GM21528 (cell line): ENCODE data around the gene MBNL2.

Experiments
- ATAC-seq: cut with Tn5 transposase; IDR thresholded peaks from one replicate; pipeline ENCODE4 v1.9.1; 2021; ENCODE audit warnings: mild to moderate bottlenecking, moderate library complexity; ENCODE audit not compliant: unreplicated experiment, low FRiP score

The MBNL2 gene

GRCh38 chr13:97221989-97222700 is at the start of gene MBNL2:
MBNL2 (plus strand) TSS chr13:97222333; CDS start chr13:97276236, 53,903 bp downstream.
- peak; percentile 97 for ATAC-seq

- no peak for ATAC-seq
Measured at GRCh38 chr13:97174638-97175037, 47.5 kb upstream of the MBNL2 start.

DNA sequence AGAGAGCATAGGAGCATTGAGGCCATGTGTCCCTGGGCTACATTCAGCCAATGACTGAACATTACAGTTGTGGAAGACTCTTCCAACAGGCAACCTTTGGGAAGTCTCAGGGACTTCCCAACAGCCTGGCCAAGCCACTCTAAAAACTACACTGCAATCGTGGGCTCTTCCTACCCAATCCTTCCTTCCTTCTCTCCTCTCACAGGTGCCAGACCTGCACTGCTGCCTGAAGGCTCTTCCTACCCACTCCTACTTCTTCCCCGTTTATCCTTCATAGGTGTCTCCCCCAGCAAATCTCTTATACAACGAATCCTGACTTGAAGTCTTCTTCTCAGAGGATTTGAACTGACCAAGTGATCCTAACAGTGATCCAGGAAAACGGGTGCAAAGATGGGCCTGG is 47.1 kb upstream of the MBNL2 start:
- no peak for ATAC-seq

DNA sequence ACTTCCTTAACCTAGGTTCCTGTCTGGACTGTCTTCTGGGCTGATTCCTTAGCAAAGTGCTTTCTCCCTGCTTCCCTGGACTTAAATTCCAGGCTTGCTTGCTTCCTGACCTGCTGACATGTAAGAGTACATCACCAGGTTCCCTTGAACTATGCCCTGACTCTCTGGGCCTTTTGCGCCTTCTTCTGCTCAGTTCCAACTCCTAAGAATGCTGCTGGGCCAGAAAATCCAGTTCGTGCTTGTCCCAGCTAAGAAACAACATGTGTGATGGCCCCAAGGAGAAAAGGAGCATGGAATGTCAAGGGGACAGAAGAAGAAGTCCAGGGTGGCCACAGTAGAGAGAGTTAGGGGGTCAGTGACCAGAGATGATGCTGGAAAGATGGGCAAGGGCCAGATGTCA is 42.6 kb upstream of the MBNL2 start:
- ATAC-seq = no peak

- ATAC-seq = no peak
Measured at GRCh38 chr13:97182111-97182890, 39.8 kb upstream of the MBNL2 start.

DNA sequence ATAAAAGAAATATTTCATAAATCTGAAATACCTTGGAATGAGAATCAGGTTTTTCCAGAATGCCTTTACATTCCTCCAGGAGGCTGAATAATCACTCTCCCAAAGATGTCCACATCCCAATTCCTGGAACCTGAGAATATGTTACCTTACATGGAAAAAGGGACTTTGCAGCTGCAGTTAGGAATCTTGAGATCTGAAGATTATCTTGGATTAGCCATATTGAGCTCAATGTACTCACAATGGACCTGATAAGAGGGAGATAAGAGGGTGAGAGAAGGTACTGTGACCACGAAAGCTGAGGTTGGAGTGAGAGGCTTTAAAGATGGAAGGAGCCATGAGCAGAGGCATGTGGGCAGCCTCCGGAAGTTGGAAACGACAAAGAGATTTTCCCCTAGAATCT is 36.8 kb upstream of the MBNL2 start:
- ATAC-seq = no peak

GRCh38 chr13:97185751-97186150 is 36.4 kb upstream of the MBNL2 start:
- ATAC-seq = no peak

GRCh38 chr13:97188207-97188606 is 33.9 kb upstream of the MBNL2 start:
- ATAC-seq = no peak

- no peak for ATAC-seq
Measured at GRCh38 chr13:97189928-97190327, 32.2 kb upstream of the MBNL2 start.

GRCh38 chr13:97191142-97191541 is 31.0 kb upstream of the MBNL2 start:
- no peak for ATAC-seq

DNA sequence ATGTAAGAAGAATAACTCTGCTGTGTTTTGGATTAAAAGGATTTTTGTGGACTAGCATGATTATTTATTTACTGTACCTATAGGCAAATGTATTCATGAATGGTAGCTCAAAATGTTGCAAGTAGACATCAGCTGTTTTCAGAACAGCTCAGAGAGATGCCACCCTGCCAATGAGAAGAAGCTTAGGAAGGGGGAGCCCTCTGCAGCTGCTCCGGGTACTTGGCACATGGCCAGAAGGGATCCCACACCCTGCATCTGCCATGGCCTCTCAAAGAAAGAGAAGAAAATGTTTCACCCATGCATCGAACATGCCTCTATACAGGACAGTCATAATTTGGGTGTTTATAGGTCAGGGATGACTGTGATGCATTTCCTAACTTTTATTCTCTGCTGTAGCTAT is 30.5 kb upstream of the MBNL2 start:
- no peak for ATAC-seq

- ATAC-seq = no peak
Measured at GRCh38 chr13:97192166-97192565, 30.0 kb upstream of the MBNL2 start.

DNA sequence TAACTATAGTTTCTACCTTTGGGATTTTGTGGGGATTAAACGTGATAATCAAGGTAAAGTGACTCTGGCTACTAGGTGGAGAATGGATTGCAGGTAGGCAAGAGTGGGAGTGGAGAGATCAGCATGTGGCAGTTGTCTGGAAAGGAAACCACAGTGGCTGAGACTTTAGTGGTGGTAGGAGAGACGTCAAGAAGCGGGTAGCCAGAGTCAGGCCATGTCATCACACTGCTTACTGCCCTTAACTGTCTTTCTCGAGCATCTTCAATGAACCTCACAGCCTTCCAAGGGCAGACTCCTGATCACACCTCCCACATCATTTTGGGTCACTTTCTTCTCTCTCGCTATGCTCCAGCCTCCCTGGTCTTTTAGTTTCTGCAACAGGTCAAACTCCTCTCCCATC is 28.6 kb upstream of the MBNL2 start:
- no peak for ATAC-seq

- no peak for ATAC-seq
Measured at GRCh38 chr13:97194479-97194878, 27.7 kb upstream of the MBNL2 start.

DNA sequence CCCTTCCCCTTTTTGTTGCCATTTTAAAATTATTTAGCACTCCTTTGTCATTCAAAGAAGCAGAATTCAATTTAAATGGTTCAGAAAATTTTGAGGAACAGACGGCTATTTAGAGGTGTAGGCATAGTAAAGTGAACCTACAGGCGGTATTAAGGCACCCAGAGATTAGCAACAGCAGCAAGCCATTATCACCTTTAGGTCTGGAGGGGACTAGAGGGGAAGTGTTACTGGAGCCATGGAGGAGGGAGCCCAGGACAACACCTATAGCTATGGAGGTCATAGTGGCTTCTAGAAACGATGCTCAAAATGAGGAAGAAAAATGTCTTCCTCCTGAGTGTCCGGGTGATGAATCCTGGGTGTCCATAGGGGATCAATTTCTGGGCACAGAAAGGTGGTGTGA is 25.8 kb upstream of the MBNL2 start:
- no peak for ATAC-seq

DNA sequence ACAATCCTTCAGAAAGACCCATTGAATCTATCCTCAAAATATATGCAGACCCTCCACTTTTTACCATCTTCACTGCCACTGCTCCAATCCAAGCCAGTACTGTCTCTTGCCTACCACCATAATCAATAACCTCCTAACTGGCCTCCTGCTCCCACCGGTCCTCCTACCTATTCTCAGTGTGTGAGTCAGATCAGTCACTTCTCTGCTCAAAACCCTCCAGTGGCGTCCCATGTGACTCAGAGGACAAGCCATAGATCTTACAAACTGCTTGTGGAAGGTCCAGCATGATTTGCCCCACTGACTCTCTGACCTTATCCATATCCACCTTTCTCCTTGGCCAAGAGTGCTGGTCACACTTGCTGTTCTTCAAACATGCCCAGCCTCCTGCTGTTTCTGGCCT is 23.4 kb upstream of the MBNL2 start:
- ATAC-seq = no peak

- ATAC-seq = no peak
Measured at GRCh38 chr13:97199451-97199850, 22.7 kb upstream of the MBNL2 start.

DNA sequence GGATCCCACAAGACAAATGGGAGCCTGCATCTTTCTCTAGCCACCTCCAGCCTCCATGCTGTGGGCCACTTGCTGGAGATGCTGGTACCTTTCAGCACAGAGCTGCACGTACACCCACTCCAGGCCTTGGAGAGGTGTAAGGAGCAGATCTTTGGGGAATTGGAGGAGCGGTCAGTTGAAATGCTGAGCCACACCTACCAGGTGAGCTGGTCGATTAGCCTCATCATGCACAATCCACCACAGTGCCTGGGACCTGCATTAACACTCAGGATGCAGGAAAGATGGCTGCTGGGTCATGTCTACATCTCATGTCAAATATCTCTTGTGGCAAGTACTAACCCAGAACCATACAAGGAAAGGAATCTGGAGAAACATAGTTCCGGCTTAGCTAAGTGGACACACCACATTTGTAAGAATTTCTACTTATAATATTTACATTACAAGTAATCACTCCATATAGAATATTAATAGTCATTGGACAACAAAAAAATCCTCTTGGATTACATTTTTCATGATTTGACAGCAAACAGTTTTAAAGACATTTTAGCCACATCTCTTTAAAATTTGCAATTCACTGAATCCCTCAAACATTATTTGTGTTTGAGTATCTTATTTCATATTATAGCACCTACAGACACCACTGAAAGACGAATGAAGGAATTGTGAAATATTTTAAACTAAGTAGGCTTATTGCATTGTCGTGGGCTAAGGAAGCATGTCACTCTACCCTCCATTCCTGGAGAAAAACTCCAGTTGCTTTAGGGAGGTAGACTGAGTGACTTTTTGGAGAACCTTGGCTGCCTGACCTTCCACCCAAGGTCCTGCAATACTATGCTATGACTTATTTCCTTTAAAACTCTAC is 21.8 kb upstream of the MBNL2 start:
- ATAC-seq = no peak

DNA sequence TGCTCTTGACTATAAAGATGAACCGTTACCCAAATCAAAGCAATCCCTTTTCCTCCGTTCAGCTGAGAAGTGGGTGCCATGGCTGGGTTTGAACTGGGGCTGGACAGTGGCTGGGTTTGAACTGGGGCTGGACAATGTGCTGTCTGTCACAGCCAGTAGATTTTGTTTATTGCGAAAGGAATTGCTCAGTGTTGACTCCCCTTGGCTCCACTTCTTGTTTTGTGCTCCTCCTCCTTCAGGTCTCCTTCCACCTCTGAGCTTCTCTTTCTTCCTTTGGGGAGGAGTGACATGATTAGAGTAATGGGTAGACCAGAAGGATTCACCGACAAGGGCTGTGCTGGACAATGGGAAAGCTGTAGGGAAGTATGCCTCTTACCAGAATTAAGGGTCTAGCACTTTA is 19.4 kb upstream of the MBNL2 start:
- ATAC-seq = no peak

DNA sequence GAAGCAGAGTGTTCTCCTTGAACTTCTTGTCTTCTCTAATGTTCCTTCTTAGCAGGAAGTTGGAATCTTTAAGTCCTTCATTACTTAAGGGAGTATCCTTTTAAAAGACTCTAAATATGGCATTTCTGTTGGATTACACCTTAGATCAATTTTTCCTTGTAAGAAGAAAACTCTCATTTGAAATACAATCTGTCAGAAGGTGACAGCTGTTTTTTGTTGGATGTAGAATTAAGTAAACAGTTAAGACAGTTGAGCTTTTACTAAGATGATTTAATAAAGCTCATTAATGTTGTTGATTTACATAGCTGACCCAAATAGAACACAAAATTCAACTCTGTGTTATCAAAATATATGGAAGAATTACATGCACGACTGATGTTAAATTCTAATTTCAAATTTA is 16.7 kb upstream of the MBNL2 start:
- no peak for ATAC-seq

- ATAC-seq = no peak
Measured at GRCh38 chr13:97205982-97206381, 16.2 kb upstream of the MBNL2 start.
